GM19395 (cell line): Measurements from ENCODE around the gene OR9K2.
"Not testable (repeated sequence)": the region's sequence is repeated elsewhere in the genome, so short reads cannot be mapped to it uniquely, and the experiment has no call there.

Experiments
- ATAC-seq: cut with Tn5 transposase; IDR thresholded peaks from one replicate; pipeline ENCODE4 v1.9.1; 2021; ENCODE audit warnings: mild to moderate bottlenecking, moderate library complexity; ENCODE audit not compliant: unreplicated experiment

OR9K2 gene, protein sequence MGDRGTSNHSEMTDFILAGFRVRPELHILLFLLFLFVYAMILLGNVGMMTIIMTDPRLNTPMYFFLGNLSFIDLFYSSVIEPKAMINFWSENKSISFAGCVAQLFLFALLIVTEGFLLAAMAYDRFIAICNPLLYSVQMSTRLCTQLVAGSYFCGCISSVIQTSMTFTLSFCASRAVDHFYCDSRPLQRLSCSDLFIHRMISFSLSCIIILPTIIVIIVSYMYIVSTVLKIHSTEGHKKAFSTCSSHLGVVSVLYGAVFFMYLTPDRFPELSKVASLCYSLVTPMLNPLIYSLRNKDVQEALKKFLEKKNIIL

DNA sequence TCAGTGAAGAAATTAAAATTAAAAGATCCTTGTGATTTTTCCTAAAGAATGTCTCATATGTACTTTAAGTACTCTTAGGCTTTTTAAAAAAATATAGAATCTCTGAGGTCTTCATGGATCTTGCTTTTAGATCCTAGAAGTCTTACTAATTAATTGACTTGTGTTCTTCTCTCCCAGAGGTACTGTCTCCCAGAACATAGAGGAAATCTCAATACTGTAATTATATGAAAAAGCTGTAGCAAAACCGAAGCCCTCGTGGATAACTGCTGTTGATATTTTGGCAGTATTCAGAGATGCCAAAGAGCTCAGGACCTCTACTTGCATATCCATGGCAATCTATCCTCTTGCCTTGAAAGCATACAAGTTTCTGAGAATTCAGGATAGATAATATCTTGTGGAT is at the start of gene OR9K2:
OR9K2 (plus strand) TSS at position 301 of the 400 bp plus-strand sequence. CDS start 3,429 bp downstream, outside the sequence.
- no peak for ATAC-seq

DNA sequence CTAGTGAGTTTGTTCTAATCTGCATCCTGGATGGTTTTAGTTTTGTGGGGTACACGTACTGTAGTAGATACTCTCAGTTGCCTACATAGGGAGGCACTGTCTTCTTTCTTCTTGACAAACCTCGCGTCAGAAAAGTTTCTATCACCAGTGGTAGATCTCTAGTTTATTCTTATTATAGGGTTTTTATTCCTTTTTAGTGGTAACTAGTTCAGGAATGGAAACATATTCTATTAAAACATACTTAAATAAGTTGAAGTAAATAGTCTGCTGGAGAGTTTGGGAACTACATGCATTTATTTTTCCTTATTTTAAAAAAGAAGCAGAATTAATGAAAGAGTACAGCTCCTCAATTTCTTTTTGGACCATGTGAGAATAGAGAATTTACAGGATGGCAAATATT is 33.6 kb upstream of the OR9K2 start:
- no peak for ATAC-seq

DNA sequence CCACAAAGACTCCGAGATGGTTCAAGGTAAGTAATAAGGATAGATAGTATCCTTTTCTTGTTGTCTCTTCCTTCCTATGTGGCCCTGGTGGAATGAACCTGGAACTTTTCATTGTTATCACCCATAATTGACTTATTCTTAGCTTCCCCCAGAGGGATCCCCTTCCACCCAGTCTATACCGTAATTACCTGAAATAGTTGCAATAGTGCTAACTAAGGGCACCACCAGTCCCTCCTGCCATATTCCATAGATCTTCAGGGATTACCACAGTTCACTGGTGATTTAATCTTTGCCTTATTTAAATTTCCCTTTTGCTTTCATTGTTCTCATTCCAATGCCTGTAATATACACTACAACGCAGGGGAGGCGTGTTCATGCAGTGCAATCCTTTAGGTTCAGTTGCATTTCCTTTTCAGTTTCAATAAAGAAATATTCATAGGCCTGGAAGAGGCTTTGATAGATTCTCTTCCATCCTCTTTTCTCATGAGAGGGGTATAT is 13.8 kb upstream of the OR9K2 start:
- no peak for ATAC-seq

DNA sequence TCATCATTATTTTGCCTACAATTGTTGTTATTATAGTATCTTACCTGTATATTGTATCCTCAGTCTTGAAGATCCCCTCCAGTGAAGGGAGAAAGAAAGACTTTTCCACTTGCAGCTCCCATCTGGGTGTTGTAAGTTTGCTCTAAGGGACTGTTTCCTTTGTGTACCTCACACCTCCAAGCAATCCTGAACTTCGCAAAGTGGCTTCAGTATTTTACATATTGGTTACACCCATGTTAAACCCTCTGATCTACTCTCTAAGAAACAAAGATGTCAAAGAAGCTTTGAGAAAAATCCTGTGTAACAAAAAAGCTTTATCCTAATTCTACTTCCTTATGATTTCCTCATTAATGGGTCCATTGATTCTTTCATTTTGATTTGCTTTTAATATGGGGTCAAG is 10.1 kb upstream of the OR9K2 start:
- ATAC-seq = no peak

DNA sequence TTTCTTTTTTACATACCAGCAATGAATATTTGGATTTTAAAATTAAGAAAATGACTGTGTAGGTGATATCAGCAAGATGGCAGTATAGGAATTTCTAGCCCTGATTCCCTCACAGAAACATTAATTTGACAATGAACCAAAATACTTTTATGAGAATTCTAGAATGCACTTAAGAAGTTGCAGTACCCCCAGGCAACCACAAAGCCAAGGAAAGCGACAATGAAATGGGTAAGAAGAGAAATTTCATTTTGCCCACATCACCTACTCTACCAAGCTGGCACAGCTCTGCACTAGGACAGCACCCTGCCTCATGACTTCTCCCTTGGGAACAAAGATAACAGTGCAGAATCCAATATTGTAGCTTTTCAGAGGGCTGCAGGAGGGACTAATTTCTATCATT is 6.6 kb downstream of the OR9K2 start:
- no peak for ATAC-seq

DNA sequence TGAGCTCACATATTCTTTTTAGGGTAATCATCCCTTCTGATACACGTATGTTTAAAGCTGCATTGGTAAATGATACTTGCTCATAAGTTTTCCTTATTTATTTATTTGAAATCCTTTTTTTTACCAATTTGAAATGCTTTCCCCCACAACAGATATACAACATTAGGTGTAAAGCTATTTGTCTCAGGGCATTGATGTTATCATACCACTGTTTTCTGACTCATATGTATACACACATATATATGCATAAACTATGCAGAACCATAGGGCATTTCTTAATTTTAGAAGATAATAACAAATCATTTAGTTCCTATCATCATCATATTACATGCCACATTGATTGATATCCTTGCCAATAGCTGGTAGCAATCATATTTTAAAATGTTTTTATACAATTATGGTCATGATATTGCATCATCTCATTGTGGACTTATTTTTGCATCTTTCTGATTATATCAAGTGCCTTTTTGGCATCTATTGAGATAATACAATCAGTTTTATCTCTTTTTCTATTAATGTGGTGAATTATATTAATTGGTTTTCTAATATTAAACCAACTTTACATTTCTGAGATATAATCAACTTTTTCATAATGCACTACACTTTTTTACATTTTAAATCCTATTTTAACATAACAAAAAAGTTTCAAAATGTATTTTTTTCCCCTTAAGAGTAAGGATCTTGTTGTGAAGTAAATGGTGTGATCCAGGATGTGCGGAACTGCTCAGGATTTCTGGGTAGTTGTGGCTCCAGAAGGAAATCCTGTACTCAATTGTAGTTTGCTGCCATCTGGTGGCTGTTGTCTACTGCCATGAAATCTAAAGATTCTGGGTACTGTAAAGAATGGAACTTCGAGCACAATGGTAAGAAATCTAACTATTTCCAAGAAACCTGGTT is 16.7 kb downstream of the OR9K2 start:
- no peak for ATAC-seq

DNA sequence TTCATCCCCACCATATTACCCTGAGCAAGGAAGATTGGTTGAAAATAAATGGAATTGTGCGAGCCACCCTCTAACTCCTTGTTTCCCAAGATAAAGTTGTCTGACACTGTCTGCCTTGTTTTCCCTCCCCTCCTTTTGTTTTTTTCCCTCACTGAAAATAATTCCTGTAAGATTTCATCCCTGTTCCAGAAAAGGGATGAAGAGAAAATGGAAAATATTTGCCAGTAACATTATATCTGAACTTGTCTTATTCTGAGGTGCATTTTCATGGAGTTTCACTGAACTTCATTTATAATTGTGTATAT is 17.3 kb downstream of the OR9K2 start:
- no peak for ATAC-seq

DNA sequence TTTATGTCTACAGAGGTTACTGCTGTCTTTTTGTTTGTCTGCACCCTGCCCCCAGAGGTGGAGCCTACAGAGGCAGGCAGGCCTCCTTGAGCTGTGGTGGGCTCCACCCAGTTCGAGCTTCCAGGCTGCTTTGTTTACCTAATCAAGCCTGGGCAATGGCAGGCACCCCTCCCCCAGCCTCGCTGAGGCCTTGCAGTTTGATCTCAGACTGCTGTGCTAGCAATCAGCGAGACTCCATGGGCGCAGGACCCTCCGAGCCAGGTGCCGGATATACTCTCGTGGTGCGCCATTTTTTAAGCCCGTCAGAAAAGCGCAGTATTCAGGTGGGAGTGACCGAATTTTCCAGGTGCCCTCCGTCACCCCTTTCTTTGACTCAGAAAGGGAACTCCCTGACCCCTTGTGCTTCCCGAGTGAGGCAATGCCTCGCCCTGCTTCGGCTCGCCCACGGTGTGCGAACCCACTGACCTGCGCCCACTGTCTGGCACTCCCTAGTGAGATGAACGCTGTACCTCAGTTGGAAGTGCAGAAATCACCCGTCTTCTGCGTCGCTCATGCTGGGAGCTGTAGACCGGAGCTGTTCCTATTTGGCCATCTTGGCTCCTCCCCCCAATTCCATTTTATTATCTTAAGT is 40.9 kb downstream of the OR9K2 start:
- not testable (repeated sequence) for ATAC-seq

DNA sequence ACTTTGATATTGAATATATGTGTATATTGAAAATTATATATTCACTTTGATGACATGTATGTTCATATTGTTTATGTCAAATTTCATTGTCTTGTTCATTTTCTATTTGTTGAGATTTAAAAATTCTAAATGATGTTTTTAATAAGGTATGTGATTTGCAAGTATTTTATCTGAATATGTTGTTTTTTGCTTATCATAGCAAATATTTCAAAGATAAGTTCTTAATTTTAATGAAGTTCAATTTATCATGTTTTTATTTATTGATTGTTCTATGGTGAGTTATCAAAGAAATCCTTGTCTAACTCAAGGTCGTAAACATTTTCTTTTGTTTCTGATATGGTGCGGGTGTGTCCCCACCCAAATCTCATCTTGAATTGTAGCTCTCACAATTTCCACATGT is 45.2 kb downstream of the OR9K2 start:
- ATAC-seq = no peak

DNA sequence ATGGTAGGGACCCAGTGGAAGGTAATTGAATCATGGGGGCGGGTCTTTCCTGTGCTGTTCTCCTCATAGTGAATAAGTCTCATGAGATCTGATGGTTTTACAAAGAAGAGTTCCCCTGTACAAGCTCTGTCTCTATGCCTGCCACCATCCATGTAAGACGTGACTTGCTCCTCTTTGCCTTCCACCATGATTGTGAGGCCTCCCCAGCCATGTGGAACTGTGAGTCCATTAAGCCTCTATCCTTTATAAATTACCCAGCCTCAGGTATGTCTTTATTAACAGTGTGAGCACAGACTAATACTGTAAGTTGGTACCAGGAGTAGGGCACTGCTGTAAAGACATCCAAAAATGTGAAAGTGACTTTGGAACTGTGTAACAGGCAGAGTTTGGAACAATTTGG is 45.6 kb downstream of the OR9K2 start:
- ATAC-seq = not testable (repeated sequence)

DNA sequence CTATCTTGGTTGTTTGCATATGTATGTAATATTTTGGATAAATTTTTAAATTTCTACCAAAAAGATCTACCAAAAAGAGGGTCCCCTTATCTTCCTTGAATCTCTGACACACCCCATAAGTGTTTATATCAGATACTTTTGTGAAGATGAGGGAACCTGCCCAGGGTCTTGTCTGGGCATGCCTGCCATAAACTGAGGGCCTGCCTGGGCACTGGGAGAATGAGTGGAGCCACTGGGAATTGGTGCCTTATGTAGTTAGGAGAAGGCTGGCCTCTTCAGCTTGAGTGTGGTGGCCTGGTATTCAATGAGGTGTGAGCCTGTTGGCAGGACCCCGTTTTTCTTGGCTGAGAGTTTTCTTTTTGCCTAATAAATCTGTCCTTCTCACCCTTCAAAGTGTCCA is 46.5 kb downstream of the OR9K2 start:
- ATAC-seq = no peak

DNA sequence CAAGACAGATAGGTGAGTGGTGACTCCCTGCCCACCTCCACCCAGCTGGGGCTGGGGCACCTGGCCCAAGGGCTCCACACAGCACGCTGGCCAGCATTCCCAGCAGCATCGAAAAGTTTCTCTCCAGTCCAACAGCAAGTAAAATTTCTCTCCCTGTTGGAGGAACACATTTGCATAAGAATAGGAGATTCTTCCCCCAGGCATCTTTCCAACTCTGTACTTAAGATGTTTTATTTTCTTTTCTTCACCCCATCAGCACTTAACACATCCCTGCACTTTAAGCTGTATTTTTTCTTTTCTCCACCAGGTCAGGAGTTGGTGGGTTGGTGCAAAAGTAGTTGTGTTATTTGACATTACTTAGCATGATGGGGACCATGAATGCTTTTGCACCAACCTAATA is 47.2 kb downstream of the OR9K2 start:
- ATAC-seq = no peak
